GM10266 (cell line): Measurements from ENCODE around the gene SEZ6L2.

Experiments
- DNase-seq: peaks from one replicate; pipeline ENCODE4 v3.0.0; 2012; ENCODE audit errors: extremely low spot score
- CTCF ChIP-seq: IDR thresholded peaks from 2 replicates; pipeline ENCODE4 v1.5.1; 2012; ENCODE audit warnings: mild to moderate bottlenecking, low read depth; ENCODE audit not compliant: control insufficient read depth, insufficient read depth; ENCODE audit errors: missing control alignments

Gene SEZ6L2

GRCh38 chr16:29908719-29909220, 9.4 kb upstream of the SEZ6L2 start:
- no peak for DNase-seq
- no peak for TF ChIP-seq CTCF

GRCh38 chr16:29907973-29908372, 8.6 kb upstream of the SEZ6L2 start:
- no peak for DNase-seq
- TF ChIP-seq CTCF = no peak

GRCh38 chr16:29906520-29907244, 7.3 kb upstream of the SEZ6L2 start:
- TF ChIP-seq CTCF = no peak
- DNase-seq = no peak

GRCh38 chr16:29905668-29906067, 6.3 kb upstream of the SEZ6L2 start:
- no peak for TF ChIP-seq CTCF

GRCh38 chr16:29904947-29905346, 5.6 kb upstream of the SEZ6L2 start:
- no peak for TF ChIP-seq CTCF
- DNase-seq = no peak

More at GRCh38 chr16:29905668-29906067, 6.3 kb upstream of the SEZ6L2 start:
- no peak for DNase-seq

GRCh38 chr16:29903590-29903989, 4.2 kb upstream of the SEZ6L2 start:
- no peak for DNase-seq

More at GRCh38 chr16:29903590-29903989, 4.2 kb upstream of the SEZ6L2 start:
- no peak for TF ChIP-seq CTCF
